Tibial nerve (tissue), 4 donors: ENCODE measurements around the gene PITX1.

Source experiments
- EP300 ChIP-seq, 2 donors: sonication (generic); formaldehyde crosslinking; IDR thresholded peaks; one replicate each; pipeline ENCODE4 v1.6.1; 2017; ENCODE audit warnings: antibody characterized with exemption in 2 of 2, mild to moderate bottlenecking in 1 of 2
- POLR2A ChIP-seq, 2 donors: fragments of 450-650 bp; IDR thresholded peaks; one replicate each; pipeline ENCODE4 v1.6.1; 2017; ENCODE audit warnings: antibody characterized with exemption in 2 of 2, mild to moderate bottlenecking in 2 of 2, moderate library complexity in 2 of 2
- TF ChIP-seq, protein P1 (sequence below), 5 experiments: fragments of 200-600 bp in 3 of 5; fragments of 450-650 bp in 2 of 5; sonication (generic) in 3 of 5; IDR thresholded peaks; one replicate each; pipeline ENCODE4 v1.5.1; 2016 to 2019; ENCODE audit warnings: antibody characterized with exemption in 5 of 5, mild to moderate bottlenecking in 3 of 5, moderate library complexity in 2 of 5

DNA sequence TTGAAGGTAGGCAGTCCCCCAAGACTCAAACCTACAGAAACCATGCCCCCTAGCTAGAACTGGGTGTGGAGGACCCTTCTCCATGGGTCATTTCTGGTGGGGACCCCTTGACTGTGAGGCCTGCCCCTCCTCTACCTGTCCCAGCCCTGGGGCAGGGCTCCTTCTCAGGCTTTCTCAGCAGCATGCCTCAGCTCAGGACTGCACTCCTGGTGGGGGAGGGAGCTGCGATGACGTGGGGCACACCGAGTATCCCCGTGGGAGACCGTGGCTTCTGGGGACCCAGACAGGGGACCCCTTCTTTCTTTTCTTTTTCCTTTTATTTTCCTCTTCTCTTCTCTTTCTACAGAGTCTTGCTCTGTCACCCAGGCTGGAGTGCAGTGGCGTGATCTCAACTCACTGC is 27.0 kb upstream of the PITX1 start:
- TF ChIP-seq EP300 (IDR thresholded peaks at IDR 0.05) (no peak), POLR2A (IDR thresholded peaks at IDR 0.05) (no peak)
- TF ChIP-seq, protein P1, sequence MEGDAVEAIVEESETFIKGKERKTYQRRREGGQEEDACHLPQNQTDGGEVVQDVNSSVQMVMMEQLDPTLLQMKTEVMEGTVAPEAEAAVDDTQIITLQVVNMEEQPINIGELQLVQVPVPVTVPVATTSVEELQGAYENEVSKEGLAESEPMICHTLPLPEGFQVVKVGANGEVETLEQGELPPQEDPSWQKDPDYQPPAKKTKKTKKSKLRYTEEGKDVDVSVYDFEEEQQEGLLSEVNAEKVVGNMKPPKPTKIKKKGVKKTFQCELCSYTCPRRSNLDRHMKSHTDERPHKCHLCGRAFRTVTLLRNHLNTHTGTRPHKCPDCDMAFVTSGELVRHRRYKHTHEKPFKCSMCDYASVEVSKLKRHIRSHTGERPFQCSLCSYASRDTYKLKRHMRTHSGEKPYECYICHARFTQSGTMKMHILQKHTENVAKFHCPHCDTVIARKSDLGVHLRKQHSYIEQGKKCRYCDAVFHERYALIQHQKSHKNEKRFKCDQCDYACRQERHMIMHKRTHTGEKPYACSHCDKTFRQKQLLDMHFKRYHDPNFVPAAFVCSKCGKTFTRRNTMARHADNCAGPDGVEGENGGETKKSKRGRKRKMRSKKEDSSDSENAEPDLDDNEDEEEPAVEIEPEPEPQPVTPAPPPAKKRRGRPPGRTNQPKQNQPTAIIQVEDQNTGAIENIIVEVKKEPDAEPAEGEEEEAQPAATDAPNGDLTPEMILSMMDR (IDR thresholded peaks at IDR 0.05): no peak
